HG03196 (cell line): ENCODE data around the gene PHKA1.
"Not testable (repeated sequence)": the region's sequence is repeated elsewhere in the genome, so short reads cannot be mapped to it uniquely, and the experiment has no call there.

Source experiments
- ATAC-seq: cut with Tn5 transposase; IDR thresholded peaks from one replicate; pipeline ENCODE4 v1.9.1; 2021; ENCODE audit not compliant: unreplicated experiment

PHKA1 gene

GRCh38 chrX:72713599-72714477 lies at the start of gene PHKA1:
Gene PHKA1, minus strand, starts transcription at chrX:72714306. Its CDS starts 426 bp downstream, at chrX:72713880.
- peak; percentile 77 for ATAC-seq

DNA sequence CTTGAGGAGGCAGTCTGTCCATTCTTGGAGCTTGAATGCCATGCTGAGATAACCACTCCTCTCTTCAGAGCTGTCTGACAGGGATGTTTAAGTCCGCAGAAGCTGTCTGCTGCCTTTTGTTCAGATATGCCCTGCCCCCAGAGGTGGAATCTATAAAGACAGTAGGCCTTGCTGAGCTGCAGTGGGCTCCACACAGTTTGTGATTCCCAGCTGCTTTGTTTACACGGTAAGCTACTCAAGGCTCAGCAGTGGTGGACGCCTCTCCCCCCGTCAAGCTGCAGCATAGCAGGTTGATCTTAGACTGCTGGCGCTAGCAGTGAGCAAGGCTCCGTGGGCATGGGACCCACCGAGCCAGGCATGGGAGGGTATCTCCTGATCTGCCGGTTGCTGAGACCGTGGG lies 46.3 kb upstream of the PHKA1 start:
- not testable (repeated sequence) for ATAC-seq

DNA sequence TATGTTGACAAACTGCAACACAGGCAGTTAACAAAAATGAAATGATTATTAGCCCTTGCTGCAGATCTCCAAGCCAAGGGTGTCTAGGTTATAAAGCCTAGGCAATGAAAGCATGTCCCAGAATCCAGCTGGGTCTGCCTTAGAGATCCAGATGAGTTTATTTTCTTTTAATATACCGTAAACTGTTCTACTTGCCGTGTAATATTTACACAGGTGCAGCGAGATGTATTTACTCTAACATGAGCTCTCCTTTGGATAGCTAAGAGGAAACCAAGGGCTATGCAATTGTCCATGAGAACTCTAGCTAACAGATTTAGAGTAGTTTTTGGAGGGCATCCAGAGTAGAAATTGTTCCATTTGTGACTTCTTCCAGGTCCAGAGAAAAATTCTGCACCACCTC lies 34.4 kb upstream of the PHKA1 start:
- ATAC-seq, result not testable (repeated sequence)

- not testable (repeated sequence) for ATAC-seq
These were observed 31.4 kb upstream of the PHKA1 start for GRCh38 chrX:72745546-72745945.

DNA sequence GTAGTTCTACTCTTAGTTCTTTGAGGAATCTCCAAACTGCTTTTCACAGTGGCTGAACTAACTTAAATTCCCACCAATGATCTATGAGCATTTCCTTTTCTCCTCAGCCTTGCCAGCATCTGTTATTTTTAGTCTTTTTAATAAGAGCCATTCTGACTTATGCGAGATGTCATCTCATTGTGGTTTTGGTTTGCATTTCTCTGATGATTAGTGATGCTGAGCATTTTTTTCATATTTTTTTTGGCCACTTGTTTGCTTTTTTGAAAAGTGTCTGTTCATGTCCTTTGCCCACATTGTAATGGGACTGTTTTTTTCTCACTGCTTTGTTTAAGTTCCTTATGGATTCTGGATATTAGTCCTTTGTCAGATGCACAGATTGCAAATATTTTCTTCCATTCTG lies 21.5 kb upstream of the PHKA1 start:
- no peak for ATAC-seq

GRCh38 chrX:72733636-72734035 lies 19.5 kb upstream of the PHKA1 start:
- not testable (repeated sequence) for ATAC-seq

DNA sequence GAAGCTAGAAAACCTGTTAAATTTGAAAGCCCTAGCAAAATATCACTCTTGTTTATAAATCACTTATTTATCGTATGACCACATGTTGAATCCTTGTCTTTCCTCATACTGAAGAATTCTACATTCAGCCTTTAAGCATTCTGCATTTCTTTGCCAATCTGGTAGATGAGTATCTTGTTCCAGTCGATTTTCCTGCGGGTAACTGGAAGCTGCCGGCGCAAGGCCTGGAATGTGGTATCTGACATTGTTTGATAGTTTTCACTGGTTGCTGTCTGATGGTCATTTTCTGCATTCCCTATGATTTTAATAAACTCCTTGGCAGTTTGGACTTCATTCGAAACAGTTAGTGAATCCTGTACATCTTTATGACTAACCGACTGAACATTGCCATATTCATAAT lies 13.7 kb upstream of the PHKA1 start:
- no peak for ATAC-seq

DNA sequence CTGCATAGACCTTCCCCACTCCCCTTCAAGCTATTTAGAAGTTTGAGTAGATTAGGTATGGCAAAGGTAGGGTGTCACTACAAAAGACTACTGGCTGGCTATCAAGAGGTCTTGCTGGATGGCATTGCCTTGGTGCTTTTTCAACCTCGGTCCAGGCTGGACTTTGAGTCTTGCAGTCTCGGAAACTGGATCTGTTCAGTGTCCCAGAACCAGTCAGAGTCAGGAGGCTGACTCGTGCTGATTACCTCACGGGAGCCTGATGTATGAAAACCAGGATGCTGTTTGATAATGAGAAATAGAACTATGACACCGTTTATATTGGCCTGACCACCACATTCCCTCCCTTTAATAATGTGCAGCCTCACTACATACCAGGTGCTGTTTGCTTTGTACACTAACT lies 2.7 kb upstream of the PHKA1 start:
- ATAC-seq, result no peak

GRCh38 chrX:72715546-72715945 lies 1.4 kb upstream of the PHKA1 start:
- ATAC-seq, result no peak

DNA sequence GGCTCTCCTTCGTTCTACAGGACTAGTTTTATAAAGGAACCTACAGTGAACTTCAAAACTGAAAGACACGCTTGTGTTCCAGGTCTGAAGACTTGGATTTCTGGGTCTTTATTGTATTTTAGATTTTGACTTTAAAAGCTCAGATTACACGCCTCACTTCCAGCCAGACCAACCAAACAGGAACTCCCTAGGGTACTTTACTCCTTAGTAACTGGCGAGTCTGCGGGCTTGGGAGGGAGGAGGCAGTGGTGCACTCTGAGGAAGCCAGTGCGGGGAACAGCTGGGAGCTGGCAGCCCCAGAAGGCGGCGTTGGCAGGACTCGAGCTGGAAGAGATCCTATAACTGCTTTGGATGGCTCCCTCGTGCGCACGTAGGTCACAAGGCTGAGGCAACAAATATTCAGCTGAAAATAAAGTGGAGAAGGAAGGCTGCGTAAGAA lies 391 bp upstream of the PHKA1 start:
- no peak for ATAC-seq

DNA sequence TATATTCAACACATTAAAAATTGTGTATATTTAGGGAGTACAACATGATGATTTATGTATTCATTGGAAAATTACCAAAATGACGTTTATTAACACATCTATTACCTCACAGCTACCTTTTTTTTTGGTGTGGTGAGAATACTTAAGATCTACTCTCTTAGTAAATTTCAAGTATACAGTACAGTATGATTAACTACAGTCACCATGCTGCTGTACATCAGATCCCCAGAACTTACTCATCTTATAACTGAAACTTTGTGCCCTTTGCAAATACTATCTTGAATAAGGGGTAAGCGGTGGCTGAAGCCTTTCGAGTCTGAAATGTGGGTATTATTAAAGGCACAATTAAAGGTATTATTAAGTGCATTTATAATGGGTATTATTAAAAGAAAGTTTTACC lies 976 bp downstream of the PHKA1 start:
- ATAC-seq, result no peak

DNA sequence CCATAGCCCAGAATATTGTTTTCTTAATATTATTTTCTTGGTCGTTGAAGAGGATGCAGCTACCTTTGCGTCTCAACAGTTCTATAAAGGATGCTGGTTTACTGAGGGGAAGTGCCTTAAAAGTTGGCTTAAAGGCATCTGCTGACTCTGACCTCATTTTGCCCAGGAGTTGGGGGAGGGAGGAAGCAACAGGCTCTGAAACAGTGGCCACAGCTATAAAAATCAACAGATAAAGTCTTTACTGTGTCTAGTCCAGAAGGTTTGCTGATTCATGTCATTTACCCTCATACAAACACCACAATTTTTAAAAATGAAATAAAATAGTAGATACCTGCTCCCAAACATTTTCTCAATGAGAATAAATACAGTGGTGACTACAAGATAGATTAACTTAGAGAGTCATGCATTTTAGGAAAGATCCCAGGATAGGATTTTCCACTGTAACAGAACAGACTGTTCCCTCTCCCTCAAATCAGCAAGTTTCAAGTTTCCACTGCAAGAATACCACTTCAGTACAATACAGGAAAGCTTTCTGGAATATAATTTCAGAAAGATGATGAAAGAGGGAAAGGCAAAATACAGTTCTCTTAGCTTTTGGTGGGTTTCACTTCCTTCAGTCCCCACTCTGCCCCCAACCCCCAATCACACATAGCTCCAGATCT lies 1.9 kb downstream of the PHKA1 start:
- ATAC-seq, result no peak

DNA sequence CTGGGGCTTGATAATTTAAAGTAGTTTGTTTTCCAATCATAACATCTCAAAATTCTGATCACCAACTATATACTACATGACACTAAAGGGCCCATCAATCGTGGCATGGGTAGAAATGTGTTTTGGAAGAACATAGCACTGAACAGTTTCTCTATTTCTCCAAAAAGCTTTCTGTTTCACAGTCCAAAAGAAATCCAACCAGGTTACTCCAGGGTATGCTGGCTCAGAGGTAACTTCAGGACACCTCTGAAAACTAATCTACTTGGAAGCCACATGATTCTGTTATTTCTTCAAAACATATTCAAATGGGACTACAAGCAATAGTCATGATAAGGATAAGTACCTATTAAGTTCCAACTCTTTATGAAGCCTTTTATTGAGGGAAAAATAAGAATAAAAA lies 8.3 kb downstream of the PHKA1 start:
- ATAC-seq, result no peak

- no peak for ATAC-seq
These were observed 9.0 kb downstream of the PHKA1 start for GRCh38 chrX:72705111-72705510.

DNA sequence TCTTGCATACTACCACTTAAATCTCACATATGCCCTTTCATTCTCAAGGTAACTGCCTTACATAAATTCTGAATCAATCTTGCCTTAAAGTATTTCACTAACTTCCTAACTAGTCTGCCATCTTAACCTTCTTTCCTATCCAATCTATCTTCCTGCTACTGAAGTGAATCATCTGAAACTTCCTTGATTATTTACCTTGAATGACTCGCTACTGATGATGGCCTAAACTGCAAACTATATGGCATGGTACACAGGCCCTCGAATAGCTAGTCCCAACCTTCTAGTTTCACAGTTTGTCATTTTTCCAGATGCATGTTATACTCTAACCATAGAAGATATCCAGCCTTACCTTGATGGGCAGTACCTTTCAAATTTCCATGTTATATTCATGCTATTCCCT lies 19.9 kb downstream of the PHKA1 start:
- ATAC-seq, result no peak

GRCh38 chrX:72693477-72693876 lies 20.6 kb downstream of the PHKA1 start:
- ATAC-seq, result no peak

DNA sequence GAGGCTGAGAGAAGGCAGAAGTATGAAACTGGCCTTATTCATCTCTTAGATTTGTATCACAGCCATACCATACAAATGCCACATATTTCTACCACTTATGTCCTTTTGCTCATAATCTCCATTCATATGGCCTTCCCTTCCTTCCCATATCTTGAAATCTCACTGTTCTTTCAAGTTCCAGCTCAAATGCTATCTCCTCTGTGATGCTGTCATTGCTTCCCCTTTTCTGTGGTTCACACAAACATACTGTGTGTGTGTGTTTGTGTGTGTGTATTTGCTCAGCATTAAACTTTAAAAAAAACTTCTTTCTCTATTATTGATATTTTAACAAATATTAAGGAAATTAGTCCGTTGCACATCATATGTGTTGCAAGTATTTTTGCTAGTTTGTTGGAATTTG lies 26.7 kb downstream of the PHKA1 start:
- no peak for ATAC-seq

DNA sequence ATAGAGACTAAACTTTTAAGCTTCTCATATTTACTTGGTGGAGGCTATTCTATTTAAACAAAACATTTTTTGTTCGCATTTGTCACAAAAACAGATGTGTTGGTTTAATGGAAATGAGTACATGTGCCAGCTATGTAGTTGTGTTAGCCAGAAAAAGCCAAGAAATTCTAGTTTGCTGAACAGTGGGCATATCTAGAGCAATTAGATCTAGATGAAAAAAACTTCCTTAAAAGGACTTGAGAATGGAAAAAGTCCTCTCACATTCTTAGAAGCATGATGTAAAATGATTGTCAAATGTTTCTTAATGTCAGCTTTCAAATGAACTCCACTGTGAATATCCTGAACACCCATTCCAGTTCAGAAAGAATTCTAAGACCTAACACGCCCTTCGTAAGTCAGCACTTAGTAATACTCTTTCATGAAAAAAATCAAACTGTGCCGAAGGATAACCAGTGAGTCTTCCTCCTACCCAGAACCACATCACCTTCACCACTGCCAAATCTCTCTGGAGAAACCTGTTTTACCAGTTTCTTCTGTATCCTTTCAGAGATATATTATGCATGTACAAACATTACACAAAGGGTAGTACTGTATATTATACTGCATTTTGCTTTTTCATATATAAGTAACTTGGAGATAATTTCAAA lies 28.2 kb downstream of the PHKA1 start:
- no peak for ATAC-seq

DNA sequence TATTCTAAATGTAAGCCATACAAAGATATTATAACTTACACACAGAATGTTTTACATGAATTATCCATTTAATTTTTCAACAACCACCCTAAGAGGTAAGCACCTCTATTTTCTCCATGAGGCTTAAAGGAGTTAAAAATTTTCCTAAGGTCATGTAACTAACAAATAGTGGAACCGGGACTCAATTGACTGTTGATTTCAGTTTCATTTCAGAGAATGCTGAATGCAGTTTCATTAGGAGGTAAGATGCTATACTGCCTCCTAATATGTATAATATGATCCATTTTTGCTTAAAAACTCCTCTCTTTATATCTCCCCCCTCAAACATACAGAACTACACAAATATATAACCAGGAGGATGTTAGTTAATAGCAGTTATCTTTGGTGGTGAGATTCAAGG lies 29.1 kb downstream of the PHKA1 start:
- peak; percentile 55 for ATAC-seq

DNA sequence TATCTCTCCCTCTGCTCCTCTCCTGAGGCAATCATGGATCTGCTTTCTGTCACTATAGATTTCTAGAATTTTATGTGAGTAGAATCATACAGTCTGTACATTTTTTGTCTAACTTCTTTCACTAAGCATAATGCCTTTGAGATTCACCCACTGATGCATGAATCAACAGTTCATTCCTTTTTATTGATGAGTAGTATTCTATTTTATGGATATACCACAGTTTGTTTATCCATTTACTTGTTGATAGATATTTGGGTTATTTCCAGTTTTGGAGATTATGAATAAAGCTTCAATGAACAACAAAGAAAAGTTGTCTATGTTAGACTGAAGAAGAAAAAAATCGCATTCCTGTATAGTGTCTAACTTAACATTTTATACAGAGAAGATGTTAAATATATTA lies 30.5 kb downstream of the PHKA1 start:
- ATAC-seq, result no peak

GRCh38 chrX:72676465-72676864 lies 37.6 kb downstream of the PHKA1 start:
- no peak for ATAC-seq

DNA sequence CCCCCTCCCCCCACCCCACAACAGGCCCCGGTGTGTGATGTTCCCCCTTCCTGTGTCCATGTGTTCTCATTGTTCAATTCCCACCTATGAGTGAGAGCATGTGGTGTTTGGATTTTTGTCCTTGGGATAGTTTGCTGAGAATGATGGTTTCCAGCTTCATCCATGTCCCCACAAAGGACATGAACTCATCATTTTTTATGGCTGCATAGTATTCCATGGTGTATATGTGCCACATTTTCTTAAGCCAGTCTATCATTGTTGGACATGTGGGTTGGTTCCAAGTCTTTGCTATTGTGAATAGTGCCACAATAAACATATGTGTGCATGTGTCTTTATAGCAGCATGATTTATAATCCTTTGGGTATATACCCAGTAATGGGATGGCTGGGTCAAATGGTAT lies 40.2 kb downstream of the PHKA1 start:
- not testable (repeated sequence) for ATAC-seq
